Right cardiac atrium (tissue), 5 donors: ENCODE results near the gene DNM3. TPM values are rescaled to one million over a fixed set of nuclear protein-coding genes. Genes with fewer than 3 reads are reported as not detected.

Source experiments
- ATAC-seq, 2 donors: fragments of 200-7000 bp; cut with Tn5 transposase; one replicate each; pipeline versions ENCODE4 v1.8.0 to v1.9.1; 2020; ENCODE audit warnings: moderate library complexity in 2 of 2, mild to moderate bottlenecking in 1 of 2
- DNase-seq, 3 donors: peaks; one replicate each; pipeline ENCODE4 v3.0.0-alpha.2; 2020
- H3K27ac ChIP-seq: one replicate; pipeline ENCODE4 v1.5.1; 2013; ENCODE audit warnings: mild to moderate bottlenecking, low read length, control low read depth, moderate library complexity
- H3K27me3 ChIP-seq: one replicate; pipeline ENCODE4 v1.6.1; 2013; ENCODE audit not compliant: control insufficient read depth, insufficient read depth
- H3K4me1 ChIP-seq: one replicate; pipeline ENCODE4 v1.6.1; 2013; ENCODE audit warnings: low read length; ENCODE audit not compliant: control insufficient read depth, insufficient read depth
- H3K4me3 ChIP-seq: one replicate; pipeline ENCODE4 v1.5.1; 2013; ENCODE audit warnings: low read length, control low read depth
- H3K9me3 ChIP-seq: one replicate; pipeline ENCODE4 v1.6.1; 2013; ENCODE audit warnings: low read length; ENCODE audit not compliant: control insufficient read depth
- WGBS: extraction: QIAGEN DNeasy Blood & Tissue Kit; methylation state at CpG from one replicate; pipeline ENCODE4 v1.1.7; 2013; 5-methylcytosine and 5-hydroxymethylcytosine counted together
- intact Hi-C, 4 donors: fragments of 100-400 bp; cut with DNase I; formaldehyde crosslinking; loops; one replicate each; pipeline versions ENCODE4 v1.11.0 to v1.14.0; 2022 to 2023
- polyA plus RNA-seq: library from polyadenylated mRNA; stranded (reverse); fragments of 200-250 nt; gene quantifications from one replicate; pipeline ENCODE4 v1.2.3, GENCODE V29; 2013
- total RNA-seq, 4 donors: library from RNA; stranded (reverse); fragmentation: NEBNext Ultra II Directional; extraction: Animal tissue kit (Norgen Biotek cat#: 25700); gene quantifications; one replicate each; pipeline ENCODE4 v1.2.1, GENCODE V29; 2021
- donor health status: healthy with polysubstance abuse.
- donor health status: DM: no; HTN: yes; CAD: no.
- donor health status: DM: no; HTN: no; CAD: no.
- donor health status: DM: no; HTN: yes; CAD: no; lungs with severe emphysema.
- donor health status: DM: yes; HTN: yes; CAD: no.

The DNM3 gene
- total and polyA plus RNA-seq, 5 donors, result 1.5 to 2.2 (median 1.7) TPM

DNA sequence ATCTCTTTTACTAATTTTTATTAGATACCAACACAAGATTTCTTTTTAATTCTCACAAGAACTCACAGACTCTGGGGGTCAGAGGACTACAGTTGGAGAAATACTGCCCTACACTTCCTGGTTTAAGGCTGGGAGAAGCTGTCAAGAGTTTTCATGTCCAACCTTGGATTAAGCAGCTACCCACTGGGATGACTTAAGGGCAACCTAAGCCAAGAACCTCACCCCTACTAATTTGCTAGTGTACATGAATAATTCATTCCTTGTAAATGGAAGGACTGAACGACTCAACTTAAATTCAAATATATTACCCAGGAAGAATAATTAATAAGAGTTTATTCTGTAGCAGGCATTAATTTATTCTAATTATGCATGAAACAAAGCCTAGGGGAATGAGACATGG, 396.9 kb downstream of the DNM3 start:
- peaks cover 3% of the 10 kb centered on the region for H3K4me1 ChIP-seq
- DNase-seq (no peak), ATAC-seq (no peak)
- no peaks in the 10 kb centered on the region for H3K27me3 ChIP-seq
- intact Hi-C loops, result no loop called here
- WGBS, result 90% methylated on average over 1 of the region's 1 CpG
- no peak overlapping the region for H3K27ac ChIP-seq
- H3K4me3 ChIP-seq, result no peak overlapping the region
- no peaks in the 10 kb centered on the region for H3K9me3 ChIP-seq

DNA sequence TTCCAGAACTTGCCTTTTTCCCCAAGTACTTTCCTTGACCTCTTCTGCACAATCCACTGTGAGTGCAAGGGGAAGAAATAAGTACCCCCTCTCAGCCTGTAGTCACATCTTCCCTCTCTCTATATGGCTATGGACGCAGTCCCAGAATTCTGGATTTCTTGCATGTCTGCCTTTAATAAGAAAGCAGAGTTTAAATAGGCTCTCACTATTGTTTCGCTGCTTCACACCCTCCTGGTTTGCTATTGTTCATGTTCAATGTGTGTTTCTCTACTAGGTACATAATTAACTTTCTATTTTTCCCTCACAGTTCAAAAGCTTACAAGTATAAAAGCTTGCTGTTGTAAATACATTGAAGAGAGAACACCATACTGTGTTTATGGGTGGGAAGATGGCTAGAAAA, 397.7 kb downstream of the DNM3 start:
- WGBS, result 100% methylated on average over 2 of the region's 2 CpGs
- no peak overlapping the region for H3K27ac ChIP-seq
- peaks cover 3% of the 10 kb centered on the region for H3K4me1 ChIP-seq
- intact Hi-C loops, result no loop called here
- H3K27me3 ChIP-seq, result no peaks in the 10 kb centered on the region
- no peak for DNase-seq
- no peak overlapping the region for H3K4me3 ChIP-seq
- no peak for ATAC-seq
- H3K9me3 ChIP-seq, result no peaks in the 10 kb centered on the region

DNA sequence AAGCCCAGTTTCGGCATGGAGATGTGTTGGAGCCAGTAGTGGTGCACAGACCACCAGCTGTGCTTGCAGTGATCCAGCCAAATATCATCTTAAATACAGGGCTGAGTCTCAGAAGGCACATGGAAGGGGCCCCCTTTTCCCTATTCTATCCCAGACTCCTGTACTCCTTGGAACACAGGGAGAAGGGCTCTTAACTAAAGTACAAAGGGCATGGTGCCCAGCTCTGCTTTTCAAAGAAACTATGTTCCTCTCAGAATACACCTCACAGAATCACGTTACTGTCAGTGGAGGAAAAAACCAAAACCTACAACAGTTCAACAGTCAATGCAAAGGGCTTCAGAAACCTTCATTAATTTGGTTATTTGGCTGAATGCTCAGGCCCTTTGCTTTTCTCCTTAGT, 398.6 kb downstream of the DNM3 start:
- 63% methylated on average over 2 of the region's 2 CpGs for WGBS
- ATAC-seq, result no peak

DNA sequence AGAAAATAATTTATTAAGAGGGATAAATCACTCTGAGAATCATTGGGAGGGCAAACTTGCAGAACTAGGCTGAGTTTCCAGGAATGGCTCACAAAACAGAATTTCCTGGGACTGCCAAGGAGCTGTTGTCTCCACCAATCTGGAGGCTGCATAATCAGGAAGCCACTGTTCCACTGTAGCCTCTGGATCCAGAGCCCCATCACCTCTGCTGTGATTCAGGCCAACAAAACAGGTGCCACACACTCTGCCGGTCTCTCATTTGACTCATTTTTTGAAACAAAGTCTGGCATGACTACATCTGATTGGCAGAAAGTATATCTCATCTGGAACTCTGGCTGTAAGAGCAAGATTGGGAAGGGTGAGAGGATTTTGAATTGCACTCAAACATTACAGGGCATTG, 400.2 kb downstream of the DNM3 start:
- Histone ChIP-seq H3K27me3 (no peaks in the 10 kb centered on the region), H3K4me3 (no peak overlapping the region), H3K9me3 (no peaks in the 10 kb centered on the region), H3K27ac (no peak overlapping the region), H3K4me1 (peaks cover 3% of the 10 kb centered on the region)
- ATAC-seq (no peak), DNase-seq (no peak)
- 48% methylated on average over 1 of the region's 1 CpG for WGBS
- intact Hi-C loops, result no loop called here

More for the DNA sequence above, 398.6 kb downstream of the DNM3 start:
- Histone ChIP-seq H3K4me1 (peaks cover 3% of the 10 kb centered on the region), H3K4me3 (no peak overlapping the region), H3K27me3 (no peaks in the 10 kb centered on the region), H3K27ac (no peak overlapping the region), H3K9me3 (no peaks in the 10 kb centered on the region)
- DNase-seq, result no peak
- intact Hi-C loops, result no loop called here

DNA sequence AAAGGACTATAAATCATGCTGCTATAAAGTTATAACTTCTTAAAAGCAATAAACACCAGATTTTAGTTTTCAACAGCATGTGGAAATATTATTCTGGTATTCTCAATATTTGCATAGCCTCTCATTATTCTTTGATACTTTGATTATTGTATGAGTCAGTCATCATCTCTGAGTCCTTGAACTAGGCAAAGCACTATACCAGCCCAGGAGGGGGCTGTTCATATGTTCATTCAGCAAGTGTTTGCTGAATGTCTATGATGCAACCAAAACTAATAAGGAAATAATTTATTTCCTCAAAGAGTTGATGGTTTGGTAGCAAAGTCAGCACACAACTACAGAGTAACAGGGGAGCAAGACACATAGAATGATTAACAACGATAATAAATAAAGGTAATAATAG, 403.6 kb downstream of the DNM3 start:
- H3K4me3 ChIP-seq, result no peak overlapping the region
- intact Hi-C loops, result no loop called here
- H3K4me1 ChIP-seq, result peaks cover under 1% of the 10 kb centered on the region
- no peaks in the 10 kb centered on the region for H3K9me3 ChIP-seq
- DNase-seq (no peak), ATAC-seq (no peak)
- no peak overlapping the region for H3K27ac ChIP-seq
- no peaks in the 10 kb centered on the region for H3K27me3 ChIP-seq
- 94% methylated on average over 1 of the region's 1 CpG for WGBS

DNA sequence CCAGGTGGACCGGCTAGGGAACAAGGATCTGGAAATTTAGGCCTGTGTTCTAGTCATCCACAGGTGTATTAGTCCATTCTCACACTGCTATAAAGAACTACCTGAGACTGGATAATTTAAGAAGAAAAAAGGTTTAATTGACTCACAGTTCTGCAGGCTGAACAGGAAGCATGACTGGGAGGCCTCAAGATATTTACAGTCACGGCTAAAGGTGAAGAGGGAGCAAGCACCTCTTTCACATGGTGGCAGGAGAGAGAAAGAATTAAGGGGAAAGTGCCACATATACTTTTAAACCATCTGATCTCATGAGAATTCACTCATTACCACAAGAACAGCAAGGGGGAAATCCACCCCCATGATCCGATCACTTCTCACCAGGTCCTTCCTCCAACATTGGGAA, 404.5 kb downstream of the DNM3 start:
- ATAC-seq (no peak), DNase-seq (no peak)
- Histone ChIP-seq H3K27me3 (no peaks in the 10 kb centered on the region), H3K4me1 (no peaks in the 10 kb centered on the region), H3K4me3 (no peak overlapping the region), H3K27ac (no peak overlapping the region), H3K9me3 (no peaks in the 10 kb centered on the region)
- 79% methylated on average over 3 of the region's 3 CpGs for WGBS
- intact Hi-C loops, result no loop called here

DNA sequence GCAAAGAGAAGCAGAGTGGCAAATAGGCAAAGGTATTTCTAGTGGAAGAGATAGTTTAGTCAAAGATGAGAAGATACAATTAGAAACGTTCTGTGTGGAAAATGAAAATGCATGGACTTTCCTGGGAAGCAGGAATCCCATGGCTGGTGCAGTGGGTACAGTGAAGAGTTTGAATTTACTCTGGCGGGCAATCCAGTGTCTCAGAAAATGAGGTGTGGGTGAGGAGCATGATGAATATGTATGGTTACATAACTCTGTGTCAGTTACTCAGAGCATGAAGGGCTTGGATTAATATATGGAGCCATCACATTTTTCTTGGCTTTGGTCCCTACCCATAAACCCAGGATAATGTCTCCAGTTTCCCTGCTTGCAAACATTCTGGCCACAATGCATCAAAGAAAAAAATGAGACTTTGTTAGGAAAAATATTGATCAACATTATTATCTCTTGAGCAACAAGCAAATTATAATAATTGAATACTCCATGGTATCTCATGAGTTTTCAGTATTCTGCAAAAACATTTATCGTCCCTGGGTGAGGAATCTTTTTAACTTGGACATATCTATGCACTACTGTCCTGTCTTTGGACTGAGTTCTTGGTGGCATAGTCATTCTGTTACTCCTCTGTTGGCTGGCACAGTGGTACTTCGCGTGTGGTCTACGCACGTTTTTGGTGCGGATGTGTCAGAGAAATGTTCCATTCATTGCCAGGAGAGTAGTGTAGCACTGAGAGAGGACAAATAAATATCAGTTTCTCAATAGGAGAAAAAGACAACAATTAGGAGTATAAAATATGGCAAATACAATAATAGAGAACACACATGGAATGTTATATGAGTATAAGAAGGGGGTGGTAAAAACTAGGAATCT, 405.5 kb downstream of the DNM3 start:
- no peaks in the 10 kb centered on the region for H3K27me3 ChIP-seq
- intact Hi-C loops, result no loop called here
- no peak for ATAC-seq

DNA sequence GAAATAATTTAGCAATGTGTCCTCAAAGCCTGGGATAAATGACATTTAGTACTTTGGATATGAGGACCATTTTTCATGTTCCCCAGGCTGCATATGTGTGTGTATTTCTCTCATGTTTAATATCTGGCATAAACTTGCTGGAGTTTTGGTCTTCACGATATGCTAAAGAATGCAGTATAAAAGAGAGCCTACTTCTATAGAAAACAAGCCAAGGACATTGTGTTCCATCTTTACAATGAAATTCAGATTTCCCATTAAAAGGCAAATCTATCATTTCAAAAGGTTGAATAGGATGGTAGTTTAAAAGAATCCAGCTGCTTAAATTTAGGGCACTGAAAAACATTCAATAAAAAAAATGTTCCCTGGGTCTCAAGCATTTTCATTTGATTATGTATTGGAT, 410.2 kb downstream of the DNM3 start:
- H3K4me3 ChIP-seq, result no peak overlapping the region
- H3K9me3 ChIP-seq, result no peaks in the 10 kb centered on the region
- H3K27ac ChIP-seq, result no peak overlapping the region
- H3K27me3 ChIP-seq, result no peaks in the 10 kb centered on the region
- ATAC-seq, result no peak
- intact Hi-C loops, result no loop called here
- 83% methylated on average over 1 of the region's 1 CpG for WGBS
- no peaks in the 10 kb centered on the region for H3K4me1 ChIP-seq
- no peak for DNase-seq

More for the DNA sequence above, 405.5 kb downstream of the DNM3 start:
- H3K4me1 ChIP-seq, result no peaks in the 10 kb centered on the region
- no peak overlapping the region for H3K4me3 ChIP-seq
- H3K9me3 ChIP-seq, result no peaks in the 10 kb centered on the region
- H3K27ac ChIP-seq, result no peak overlapping the region
- 87% methylated on average over 8 of the region's 8 CpGs for WGBS
- no peak for DNase-seq

DNA sequence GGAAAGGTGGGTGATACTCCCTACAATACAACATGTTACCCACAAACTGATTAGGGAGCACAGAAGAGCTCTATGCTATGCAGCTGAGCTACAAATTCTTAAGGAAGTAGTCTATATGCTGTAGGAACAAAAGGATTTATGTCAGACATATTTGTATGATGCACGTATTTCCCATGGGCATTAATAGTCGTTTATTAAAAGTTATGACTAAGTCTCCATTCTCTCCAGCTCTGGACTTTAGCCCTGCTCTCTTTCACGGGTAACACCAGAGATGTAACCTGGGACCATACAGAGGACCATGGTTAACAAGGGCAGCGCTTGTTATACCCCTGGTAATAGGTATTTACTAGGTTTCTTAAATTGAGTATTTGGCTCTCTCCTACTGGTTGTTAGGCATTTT, 411.0 kb downstream of the DNM3 start:
- no peak overlapping the region for H3K27ac ChIP-seq
- no peaks in the 10 kb centered on the region for H3K27me3 ChIP-seq
- no peaks in the 10 kb centered on the region for H3K9me3 ChIP-seq
- DNase-seq (no peak), ATAC-seq (no peak)
- no peak overlapping the region for H3K4me3 ChIP-seq
- WGBS, result 85% methylated on average over 4 of the region's 4 CpGs
- H3K4me1 ChIP-seq, result no peaks in the 10 kb centered on the region
- intact Hi-C loops, result no loop called here

DNA sequence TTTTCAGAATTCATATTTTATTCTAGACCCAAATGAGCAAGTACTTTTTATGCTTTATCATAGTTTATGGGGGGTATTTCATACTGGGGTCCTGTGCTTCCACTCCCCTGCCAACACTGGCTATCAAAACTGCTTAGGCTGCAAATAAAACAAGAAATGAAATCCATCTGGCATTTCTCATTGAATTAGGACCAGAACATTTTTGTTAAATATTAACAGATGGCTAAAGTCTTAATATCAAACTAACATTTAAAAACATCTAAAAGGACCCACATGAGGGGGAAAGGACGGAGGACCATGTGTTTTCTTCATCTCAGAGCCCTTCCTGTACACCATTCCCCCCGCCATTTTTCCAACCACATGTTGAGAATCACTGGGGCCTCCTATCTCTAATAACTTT, 411.7 kb downstream of the DNM3 start:
- ATAC-seq (no peak), DNase-seq (no peak)
- no peaks in the 10 kb centered on the region for H3K27me3 ChIP-seq
- WGBS, result 85% methylated on average over 2 of the region's 2 CpGs
- H3K9me3 ChIP-seq, result no peaks in the 10 kb centered on the region
- H3K4me3 ChIP-seq, result no peak overlapping the region
- intact Hi-C loops, result no loop called here
- no peaks in the 10 kb centered on the region for H3K4me1 ChIP-seq
- H3K27ac ChIP-seq, result no peak overlapping the region

DNA sequence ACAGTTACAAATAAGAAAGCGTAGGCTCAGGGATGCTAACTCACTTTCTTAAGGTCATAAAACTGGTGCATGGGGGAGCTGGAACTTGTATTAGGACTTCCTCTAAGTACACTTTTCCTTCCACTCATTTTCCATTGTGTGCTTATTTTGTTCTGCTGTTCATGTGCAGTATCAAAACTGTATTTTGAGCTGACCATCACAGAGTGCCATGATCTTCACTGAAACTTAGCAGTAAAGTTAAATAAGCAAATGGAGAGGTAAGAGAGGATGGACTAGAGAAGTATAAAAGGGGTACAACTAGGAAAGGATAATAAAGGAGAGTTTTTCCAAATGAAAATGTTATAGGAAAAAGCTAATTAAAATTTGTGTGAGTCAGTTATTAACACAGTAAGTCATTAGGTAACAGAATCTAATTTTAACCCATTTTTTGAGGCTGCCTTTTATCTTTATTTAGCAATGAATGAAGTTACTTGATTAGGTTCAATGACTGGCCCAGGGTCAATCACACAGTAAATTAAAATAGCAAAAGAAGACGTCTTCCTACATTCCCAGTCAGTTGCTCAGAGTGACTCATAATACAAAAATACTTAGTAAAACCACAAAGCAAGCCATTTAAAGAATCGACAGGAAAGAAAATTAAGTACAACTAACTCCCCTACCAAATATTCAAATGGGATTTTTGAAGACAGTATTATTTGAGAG, 413.4 kb downstream of the DNM3 start:
- Histone ChIP-seq H3K4me3 (no peak overlapping the region), H3K9me3 (no peaks in the 10 kb centered on the region), H3K27me3 (no peaks in the 10 kb centered on the region), H3K27ac (no peak overlapping the region), H3K4me1 (no peaks in the 10 kb centered on the region)
- ATAC-seq (no peak), DNase-seq (no peak)
- intact Hi-C loops, result no loop called here
- WGBS, result 68% methylated on average over 3 of the region's 3 CpGs
